ENCODE data around the gene NKX2-4.

DNA sequence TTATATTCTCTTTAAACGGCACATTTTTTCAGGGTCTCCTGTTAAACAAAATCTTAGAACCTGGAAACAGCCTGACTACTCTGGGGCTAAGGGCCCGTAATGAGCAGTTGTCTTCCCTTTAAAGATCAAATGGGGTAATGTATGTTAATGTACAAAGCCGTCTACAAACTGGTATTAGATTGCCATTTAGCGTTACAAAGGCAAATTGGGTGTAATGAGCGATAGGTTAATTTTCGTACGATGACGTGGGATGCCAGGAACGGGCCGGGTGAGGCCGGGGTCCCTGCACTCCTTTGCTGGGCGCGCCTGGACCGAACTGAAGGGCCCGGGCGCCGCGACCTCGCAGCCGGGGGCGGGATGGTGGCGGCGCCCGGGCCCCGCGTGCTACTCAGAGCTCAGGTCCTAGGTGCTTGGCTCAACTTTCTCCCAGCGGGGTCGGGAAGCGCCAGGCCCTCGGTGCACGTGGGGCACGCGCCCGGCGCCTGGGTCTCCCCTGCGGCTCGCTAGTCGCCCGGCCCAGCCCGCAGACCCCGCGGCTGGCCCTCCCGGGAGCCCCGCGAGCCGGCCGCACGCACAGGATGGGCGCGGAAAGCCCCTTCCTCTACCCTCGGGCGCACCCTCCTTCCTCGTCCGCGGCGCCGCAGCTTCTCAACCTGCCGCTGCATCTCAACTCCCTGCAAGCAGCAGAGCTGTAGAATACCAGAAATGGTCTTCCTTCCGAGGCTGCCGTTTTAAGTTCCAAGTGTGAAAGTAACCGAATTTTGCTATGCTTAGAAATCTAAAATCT is 5.9 kb downstream of the NKX2-4 start:
- TF ChIP-seq, protein P1, sequence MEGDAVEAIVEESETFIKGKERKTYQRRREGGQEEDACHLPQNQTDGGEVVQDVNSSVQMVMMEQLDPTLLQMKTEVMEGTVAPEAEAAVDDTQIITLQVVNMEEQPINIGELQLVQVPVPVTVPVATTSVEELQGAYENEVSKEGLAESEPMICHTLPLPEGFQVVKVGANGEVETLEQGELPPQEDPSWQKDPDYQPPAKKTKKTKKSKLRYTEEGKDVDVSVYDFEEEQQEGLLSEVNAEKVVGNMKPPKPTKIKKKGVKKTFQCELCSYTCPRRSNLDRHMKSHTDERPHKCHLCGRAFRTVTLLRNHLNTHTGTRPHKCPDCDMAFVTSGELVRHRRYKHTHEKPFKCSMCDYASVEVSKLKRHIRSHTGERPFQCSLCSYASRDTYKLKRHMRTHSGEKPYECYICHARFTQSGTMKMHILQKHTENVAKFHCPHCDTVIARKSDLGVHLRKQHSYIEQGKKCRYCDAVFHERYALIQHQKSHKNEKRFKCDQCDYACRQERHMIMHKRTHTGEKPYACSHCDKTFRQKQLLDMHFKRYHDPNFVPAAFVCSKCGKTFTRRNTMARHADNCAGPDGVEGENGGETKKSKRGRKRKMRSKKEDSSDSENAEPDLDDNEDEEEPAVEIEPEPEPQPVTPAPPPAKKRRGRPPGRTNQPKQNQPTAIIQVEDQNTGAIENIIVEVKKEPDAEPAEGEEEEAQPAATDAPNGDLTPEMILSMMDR (conservative IDR thresholded peaks at IDR 0.05) = no peak
- TF ChIP-seq ZFX (IDR thresholded peaks at IDR 0.05) = no peak

All from C4-2B (cell line).